HL-60 (cell line): Measurements from ENCODE around the gene FAM43A.

ENCODE experiments used
- DNase-seq, 2 experiments: peaks; one replicate each; pipeline ENCODE4 v3.0.0-alpha.2; 2010 to 2020; ENCODE audit warnings: low read depth in 1 of 2, low spot score in 1 of 2
- H3K27ac ChIP-seq: fragments of 250-450 bp; sonication (Bioruptor Pico); replicated peaks from 2 replicates; pipeline ENCODE4 v1.5.1; 2020; ENCODE audit warnings: mild to moderate bottlenecking, moderate library complexity
- H3K27me3 ChIP-seq: fragments of 250-450 bp; sonication (Bioruptor Pico); 2 replicates; pipeline ENCODE4 v1.5.1; 2021; ENCODE audit warnings: mild to moderate bottlenecking, moderate library complexity; ENCODE audit not compliant: insufficient read depth, poor library complexity, severe bottlenecking
- H3K4me3 ChIP-seq: replicated peaks from 2 replicates; pipeline ENCODE4 v1.5.1; 2011; ENCODE audit warnings: mild to moderate bottlenecking, control low read depth, low read length; ENCODE audit not compliant: insufficient read depth
- CTCF ChIP-seq: IDR thresholded peaks from one replicate; pipeline ENCODE4 v1.5.1; 2011; ENCODE audit warnings: low read length, control low read depth, inconsistent platforms; ENCODE audit not compliant: insufficient read depth
- GABPA ChIP-seq: IDR thresholded peaks from 2 replicates; pipeline ENCODE4 v1.6.1; 2012; ENCODE audit warnings: low read depth
- POLR2AphosphoS5 ChIP-seq: IDR thresholded peaks from 2 replicates; pipeline ENCODE4 v1.6.1; 2012; ENCODE audit warnings: low read depth
- REST ChIP-seq: IDR thresholded peaks from 2 replicates; pipeline ENCODE4 v1.6.1; 2012; ENCODE audit warnings: low read depth; ENCODE audit not compliant: insufficient replicate concordance
- SPI1 ChIP-seq: IDR thresholded peaks from 2 replicates; pipeline ENCODE4 v1.6.1; 2012; ENCODE audit warnings: low read depth, mild to moderate bottlenecking, borderline replicate concordance

Gene FAM43A

GRCh38 chr3:194725346-194725745 lies 39.7 kb downstream of the FAM43A start:
- Histone ChIP-seq H3K27ac (no peak overlapping the region), H3K27me3 (no peaks in the 10 kb centered on the region), H3K4me3 (no peak overlapping the region)
- no peak for TF ChIP-seq SPI1
- no peak for TF ChIP-seq REST
- no peak for TF ChIP-seq CTCF
- no peak for TF ChIP-seq POLR2AphosphoS5
- TF ChIP-seq GABPA, result no peak
- DNase-seq, result no peak

GRCh38 chr3:194727435-194728128 lies 41.9 kb downstream of the FAM43A start:
- TF ChIP-seq CTCF (no peak), SPI1 (no peak), REST (no peak), GABPA (no peak), POLR2AphosphoS5 (no peak)
- H3K27ac ChIP-seq, result no peak overlapping the region
- H3K27me3 ChIP-seq, result no peaks in the 10 kb centered on the region

GRCh38 chr3:194728986-194729385 lies 43.3 kb downstream of the FAM43A start:
- TF ChIP-seq GABPA, result no peak
- no peak for TF ChIP-seq CTCF
- TF ChIP-seq SPI1, result no peak
- no peak for TF ChIP-seq POLR2AphosphoS5
- no peak for TF ChIP-seq REST

More at GRCh38 chr3:194727435-194728128, 41.9 kb downstream of the FAM43A start:
- no peak overlapping the region for H3K4me3 ChIP-seq
- DNase-seq, result no peak

More at GRCh38 chr3:194728986-194729385, 43.3 kb downstream of the FAM43A start:
- no peaks in the 10 kb centered on the region for H3K27me3 ChIP-seq
- DNase-seq, result no peak
- no peak overlapping the region for H3K27ac ChIP-seq
- H3K4me3 ChIP-seq, result no peak overlapping the region
